Endodermal cell (in vitro differentiated cells): ENCODE results near the gene C1orf210. TPM values are rescaled to one million over a fixed set of nuclear protein-coding genes. Genes with fewer than 3 reads are reported as not detected.

Source experiments
- DNase-seq: peaks from one replicate; pipeline ENCODE4 v3.0.0-alpha.2; 2017
- H3K27ac ChIP-seq: 2 replicates; pipeline ENCODE4 v1.5.1; 2013; ENCODE audit warnings: mild to moderate bottlenecking, low read depth, low read length, moderate library complexity
- H3K27me3 ChIP-seq: 2 replicates; pipeline ENCODE4 v1.6.1; 2013; ENCODE audit warnings: mild to moderate bottlenecking, low read length, moderate library complexity; ENCODE audit not compliant: insufficient read depth, control insufficient read depth, poor library complexity, severe bottlenecking
- H3K36me3 ChIP-seq: 2 replicates; pipeline ENCODE4 v1.7.0; 2013; ENCODE audit warnings: mild to moderate bottlenecking, low read length, moderate library complexity; ENCODE audit not compliant: control insufficient read depth, insufficient read depth
- H3K4me1 ChIP-seq: one replicate; pipeline ENCODE4 v1.7.0; 2013; ENCODE audit warnings: low read length; ENCODE audit not compliant: control insufficient read depth, insufficient read depth
- H3K4me3 ChIP-seq: 2 replicates; pipeline ENCODE4 v1.5.1; 2013; ENCODE audit warnings: mild to moderate bottlenecking, low read length, moderate library complexity
- H3K9ac ChIP-seq: 2 replicates; pipeline ENCODE4 v1.6.1; 2013; ENCODE audit warnings: mild to moderate bottlenecking, low read length, moderate library complexity; ENCODE audit not compliant: poor library complexity, severe bottlenecking; ENCODE audit errors: extremely low read depth
- H3K9me3 ChIP-seq: 2 replicates; pipeline ENCODE4 v1.6.1; 2013; ENCODE audit warnings: mild to moderate bottlenecking, low read length, moderate library complexity; ENCODE audit not compliant: control insufficient read depth
- H3K27ac Mint-ChIP-seq: 2 replicates; pipeline ENCODE4 v1.8.0; 2020; ENCODE audit warnings: mixed read lengths
- H3K27me3 Mint-ChIP-seq: 2 replicates; pipeline ENCODE4 v1.8.0; 2021; ENCODE audit warnings: mild to moderate bottlenecking, mixed read lengths; ENCODE audit not compliant: insufficient read depth
- H3K36me3 Mint-ChIP-seq: 2 replicates; pipeline ENCODE4 v1.8.0; 2020; ENCODE audit warnings: low read depth, mixed read lengths
- H3K4me1 Mint-ChIP-seq: 2 replicates; pipeline ENCODE4 v1.8.0; 2020; ENCODE audit warnings: mixed read lengths
- H3K4me3 Mint-ChIP-seq: 2 replicates; pipeline ENCODE4 v1.8.0; 2020; ENCODE audit warnings: mild to moderate bottlenecking, moderate library complexity, mixed read lengths
- H3K9me3 Mint-ChIP-seq: 2 replicates; pipeline ENCODE4 v1.8.0; 2020; ENCODE audit warnings: mild to moderate bottlenecking, mixed read lengths
- CTCF ChIP-seq: fragments of 200-600 bp; sonication (generic); conservative IDR thresholded peaks from 2 replicates; pipeline ENCODE4 v1.5.0; 2021; ENCODE audit warnings: antibody characterized with exemption, mild to moderate bottlenecking
- WGBS, 2 experiments: methylation state at CpG; one replicate each; pipeline versions ENCODE4 v1.1.5 to v1.1.7; 2013; ENCODE audit warnings: missing lambda C conversion rate in 2 of 2, mixed read lengths in 1 of 2; ENCODE audit not compliant: insufficient coverage in 1 of 2, insufficient read length in 1 of 2; 5-methylcytosine and 5-hydroxymethylcytosine counted together
- total RNA-seq, 2 donors: library from RNA; stranded (reverse); fragmentation: NEBNext Ultra II Directional in 1 of 2; extraction: Animal tissue kit (Norgen Biotek cat#: 25700) in 1 of 2; gene quantifications; 2 replicates in 1 of 2; 3 replicates in 1 of 2; pipeline ENCODE4 v1.2.1, GENCODE V29; 2021

Gene C1orf210
- total RNA-seq, 2 donors from 2014 or later: 9.7 to 17.9 TPM

GRCh38 chr1:43267291-43267805, 18.0 kb downstream of the C1orf210 start:
- DNase-seq: no peak
- H3K27me3 ChIP-seq: no peaks in the 10 kb centered on the region
- 92 to 94% methylated on average over 9 of the region's 9 CpGs for WGBS, 2 experiments
- no peak overlapping the region for H3K4me3 ChIP-seq
- H3K9ac ChIP-seq: no peak overlapping the region
- H3K36me3 ChIP-seq: no peaks in the 10 kb centered on the region
- peaks cover 15% of the 10 kb centered on the region for H3K27me3 Mint-ChIP-seq
- H3K9me3 Mint-ChIP-seq: peaks cover 40% of the 10 kb centered on the region
- H3K4me1 Mint-ChIP-seq: peaks cover 16% of the 10 kb centered on the region
- no peak overlapping the region for H3K27ac ChIP-seq
- peaks cover 28% of the 10 kb centered on the region for H3K9me3 ChIP-seq
- H3K4me1 ChIP-seq: no peaks in the 10 kb centered on the region
- no peak overlapping the region for H3K27ac Mint-ChIP-seq
- no peak overlapping the region for H3K4me3 Mint-ChIP-seq
- no peak for TF ChIP-seq CTCF
- H3K36me3 Mint-ChIP-seq: peaks cover 6% of the 10 kb centered on the region

- Mint-ChIP-seq H3K27ac (no peak overlapping the region), H3K9me3 (peaks cover 45% of the 10 kb centered on the region), H3K36me3 (peaks cover 6% of the 10 kb centered on the region), H3K4me1 (peaks cover 16% of the 10 kb centered on the region), H3K4me3 (no peak overlapping the region), H3K27me3 (peaks cover 15% of the 10 kb centered on the region)
- TF ChIP-seq CTCF: no peak
- Histone ChIP-seq H3K27ac (no peak overlapping the region), H3K4me1 (no peaks in the 10 kb centered on the region), H3K9ac (no peak overlapping the region), H3K27me3 (no peaks in the 10 kb centered on the region), H3K4me3 (no peak overlapping the region), H3K9me3 (peaks cover 30% of the 10 kb centered on the region), H3K36me3 (no peaks in the 10 kb centered on the region)
- DNase-seq: no peak
- WGBS, 2 experiments: 97 to 100% methylated on average over 1 of the region's 1 CpG
Observed at GRCh38 chr1:43266881-43267280, 18.5 kb downstream of the C1orf210 start.

GRCh38 chr1:43265431-43265830, 19.9 kb downstream of the C1orf210 start:
- H3K4me1 Mint-ChIP-seq: peaks cover 5% of the 10 kb centered on the region
- H3K27me3 ChIP-seq: no peaks in the 10 kb centered on the region
- WGBS, 2 experiments: 83 to 95% methylated on average over 4 of the region's 4 CpGs
- H3K27ac Mint-ChIP-seq: no peak overlapping the region
- H3K9me3 ChIP-seq: peaks cover 40% of the 10 kb centered on the region
- peaks cover 15% of the 10 kb centered on the region for H3K27me3 Mint-ChIP-seq
- TF ChIP-seq CTCF: no peak
- no peak overlapping the region for H3K4me3 ChIP-seq
- no peak overlapping the region for H3K27ac ChIP-seq
- H3K9me3 Mint-ChIP-seq: peaks cover 59% of the 10 kb centered on the region
- DNase-seq: no peak
- H3K36me3 ChIP-seq: no peaks in the 10 kb centered on the region
- peaks cover 2% of the 10 kb centered on the region for H3K36me3 Mint-ChIP-seq
- H3K4me3 Mint-ChIP-seq: no peak overlapping the region
- H3K9ac ChIP-seq: no peak overlapping the region
- no peaks in the 10 kb centered on the region for H3K4me1 ChIP-seq
